Measurements from ENCODE around the gene S100G. TPM values are rescaled to one million over a fixed set of nuclear protein-coding genes. Genes with fewer than 3 reads are reported as not detected.

S100G gene
- total and polyA plus RNA-seq, 2 experiments from 2014 or later, result not detected

GRCh38 chrX:16659321-16659720, 9.4 kb downstream of the S100G start:
- peaks cover 10% of the 10 kb centered on the region for H3K4me1 Mint-ChIP-seq
- H3F3A ChIP-seq (replicated peaks; ENCODE audit: low read depth), result no peaks in the 10 kb centered on the region
- H3K27ac ChIP-seq (ENCODE audit: low read depth), result no peak overlapping the region
- no peaks in the 10 kb centered on the region for H4K20me1 ChIP-seq (replicated peaks; ENCODE audit: insufficient read depth)
- H3K27me3 ChIP-seq (ENCODE audit: insufficient read depth), result no peaks in the 10 kb centered on the region
- H3K27ac Mint-ChIP-seq, result no peak overlapping the region
- H3K9me3 Mint-ChIP-seq, result no peaks in the 10 kb centered on the region
- H3K36me3 Mint-ChIP-seq (ENCODE audit: low read depth), result peaks cover 51% of the 10 kb centered on the region
- DNase-seq (ENCODE audit: low spot score) (no peak), ATAC-seq (no peak)
- no peak overlapping the region for H2AFZ ChIP-seq
- H3K4me3 ChIP-seq, result no peak overlapping the region
- H3K4me2 ChIP-seq, result no peak overlapping the region
- no peak for TF ChIP-seq CREB1 (CRISPR knock-in tag; IDR thresholded peaks at IDR 0.05; ENCODE audit: low read depth)
- no peak for TF ChIP-seq NANOG (IDR thresholded peaks at IDR 0.05; ENCODE audit: borderline replicate concordance)
- no peak for TF ChIP-seq REST (IDR thresholded peaks at IDR 0.05; ENCODE audit: unreplicated experiment)
- TF ChIP-seq EZH2 (IDR thresholded peaks at IDR 0.05; ENCODE audit: low read depth, unreplicated experiment), result no peak
- no peak for TF ChIP-seq JUNB (IDR thresholded peaks at IDR 0.05; ENCODE audit: unreplicated experiment)
- TF ChIP-seq ZNF331 (CRISPR knock-in tag; IDR thresholded peaks at IDR 0.05; ENCODE audit: low read depth), result no peak
- no peak for TF ChIP-seq ZNF114 (CRISPR knock-in tag; IDR thresholded peaks at IDR 0.05)
- no peak for TF ChIP-seq POLR2AphosphoS5 (IDR thresholded peaks at IDR 0.05; ENCODE audit: low read depth)
- TF ChIP-seq ZNF462 (CRISPR knock-in tag; IDR thresholded peaks at IDR 0.05), result no peak
- TF ChIP-seq EZH2phosphoT487 (IDR thresholded peaks at IDR 0.05; ENCODE audit: unreplicated experiment), result no peak
- no peak for TF ChIP-seq STAT1 (IDR thresholded peaks at IDR 0.05; ENCODE audit: unreplicated experiment)
- TF ChIP-seq CTCF (conservative IDR thresholded peaks at IDR 0.05; ENCODE audit: low read depth in 2 of 2), result no peak
- H3K9me2 ChIP-seq (ENCODE audit: insufficient read depth), result no peaks in the 10 kb centered on the region
- no peaks in the 10 kb centered on the region for H3K36me3 ChIP-seq (ENCODE audit: insufficient read depth)
- peaks cover 5% of the 10 kb centered on the region for H3K27me3 Mint-ChIP-seq (ENCODE audit: insufficient read depth, low read depth, poor library complexity)
- no peaks in the 10 kb centered on the region for H3K79me2 ChIP-seq (replicated peaks; ENCODE audit: insufficient read depth)
- H3K4me1 ChIP-seq (ENCODE audit: insufficient read depth), result peaks cover 5% of the 10 kb centered on the region; the same call in 1 of the 2 replicates
- no peak overlapping the region for H3K4me3 Mint-ChIP-seq

Measured in GM23338 (cell line).